Nasal cavity respiratory epithelium epithelial cell of viscerocranial mucosa (primary cell): ENCODE results near the gene KCNJ5. TPM values are rescaled to one million over a fixed set of nuclear protein-coding genes. Genes with fewer than 3 reads are reported as not detected.

Experiments
- total RNA-seq: library from RNA; depleted of rRNA; stranded (reverse); fragments of >200 nt; gene quantifications from 2 replicates; pipeline ENCODE4 v1.2.3, GENCODE V29; 2014

KCNJ5 gene
- total RNA-seq = 2.7 and 21.1 TPM in 2 replicates

GRCh38 chr11:128890543-128891368 is at the start of gene KCNJ5:
Gene KCNJ5, plus strand, starts transcription at chr11:128891356. Its CDS starts 19,918 bp downstream, at chr11:128911274.

GRCh38 chr11:128867277-128867676 is 23.9 kb upstream of the KCNJ5 start, which contains the start of gene KCNJ1:
Gene KCNJ1, minus strand, starts transcription at chr11:128867296. Its CDS starts 27,053 bp downstream, at chr11:128840243.

GRCh38 chr11:128942817-128943427 is 51.8 kb downstream of the KCNJ5 start, which contains the start of gene TP53AIP1:
Gene TP53AIP1, minus strand, starts transcription at chr11:128942871. Its CDS starts 5,053 bp downstream, at chr11:128937818.

Other genes starting within 250 kb of the KCNJ5 start
- gene FLI1, start 197.3 kb upstream of the KCNJ5 start, total RNA-seq = 0.68 and 3.1 TPM in 2 replicates
- gene KCNJ1, start 24.1 kb upstream of the KCNJ5 start, total RNA-seq = 0.07 TPM in 1 of 2 replicates, not detected in the other
- 1.6 and 2.7 TPM in 2 replicates for gene TP53AIP1, start 51.5 kb downstream of the KCNJ5 start, total RNA-seq